ENCODE data around the gene AGAP1. TPM values are rescaled to one million over a fixed set of nuclear protein-coding genes. Genes with fewer than 3 reads are reported as not detected.
"Not testable (repeated sequence)": the region's sequence is repeated elsewhere in the genome, so short reads cannot be mapped to it uniquely, and the experiment has no call there.

Gene AGAP1
- total RNA-seq, 1 experiment from 2014 or later = 44.8 TPM

DNA sequence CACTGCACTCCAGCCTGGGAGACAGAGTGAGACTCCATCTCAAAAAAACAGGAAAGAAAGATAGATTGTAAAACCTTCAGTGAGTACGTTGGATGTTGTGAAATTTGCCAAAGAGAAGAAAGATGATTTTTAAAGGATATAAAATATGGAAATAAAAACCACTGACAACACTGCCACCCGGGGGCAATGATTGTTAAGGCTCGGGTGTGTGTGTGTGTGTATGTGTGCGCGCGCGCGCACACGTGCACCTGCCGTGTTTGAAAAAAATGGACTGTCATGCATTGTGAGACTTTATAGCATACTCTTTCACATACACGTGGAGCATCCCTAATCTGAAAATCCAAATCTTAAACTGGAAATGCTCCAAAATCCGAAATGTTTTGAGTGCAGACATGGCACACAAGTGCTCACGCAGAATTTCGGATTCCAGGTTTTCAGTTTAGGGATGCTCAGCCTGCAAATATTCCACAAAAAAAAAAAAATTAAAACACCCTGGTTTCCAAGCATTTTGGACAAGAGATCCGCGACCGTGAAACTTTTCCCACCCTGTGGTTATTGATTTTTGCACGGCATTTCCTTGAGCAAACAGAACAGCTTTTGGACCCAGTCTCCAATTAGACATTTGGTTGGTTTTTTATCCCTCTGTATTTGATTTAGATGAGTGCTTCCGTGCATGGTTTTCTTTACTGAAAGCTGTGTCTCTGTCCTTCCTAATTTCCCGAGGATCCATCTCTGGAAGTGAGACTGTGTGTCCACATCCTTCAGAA, 269.2 kb downstream of the AGAP1 start:
- DNase-seq (ENCODE audit: low spot score) = peak; percentile 8

- no peak for DNase-seq (ENCODE audit: low spot score)
Measured at GRCh38 chr2:235763816-235764215, 270.0 kb downstream of the AGAP1 start.

DNA sequence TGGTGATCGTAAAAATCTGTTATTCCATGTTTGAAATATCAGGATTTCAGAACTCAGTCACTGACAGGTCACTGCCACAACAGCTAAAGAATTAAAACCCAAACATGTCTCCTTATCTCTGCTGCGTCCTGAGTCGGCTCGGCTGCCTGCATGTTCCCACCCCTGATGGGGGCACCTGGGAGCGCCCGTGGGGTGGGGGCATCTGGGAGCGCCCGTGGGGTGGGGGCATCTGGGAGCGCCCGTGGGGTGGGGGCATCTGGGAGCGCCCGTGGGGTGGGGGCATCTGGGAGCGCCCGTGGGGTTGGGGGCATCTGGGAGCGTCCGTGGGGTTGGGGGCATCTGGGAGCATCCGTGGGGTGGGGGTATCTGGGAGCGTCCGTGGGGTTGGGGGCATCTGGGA, 270.6 kb downstream of the AGAP1 start:
- not testable (repeated sequence) for DNase-seq (ENCODE audit: low spot score)

- peak; percentile 38 for DNase-seq (ENCODE audit: low spot score)
Measured at GRCh38 chr2:235765181-235765820, 271.5 kb downstream of the AGAP1 start.

- DNase-seq (ENCODE audit: low spot score) = peak; percentile 95
Measured at GRCh38 chr2:235766278-235766677, 272.4 kb downstream of the AGAP1 start.

DNA sequence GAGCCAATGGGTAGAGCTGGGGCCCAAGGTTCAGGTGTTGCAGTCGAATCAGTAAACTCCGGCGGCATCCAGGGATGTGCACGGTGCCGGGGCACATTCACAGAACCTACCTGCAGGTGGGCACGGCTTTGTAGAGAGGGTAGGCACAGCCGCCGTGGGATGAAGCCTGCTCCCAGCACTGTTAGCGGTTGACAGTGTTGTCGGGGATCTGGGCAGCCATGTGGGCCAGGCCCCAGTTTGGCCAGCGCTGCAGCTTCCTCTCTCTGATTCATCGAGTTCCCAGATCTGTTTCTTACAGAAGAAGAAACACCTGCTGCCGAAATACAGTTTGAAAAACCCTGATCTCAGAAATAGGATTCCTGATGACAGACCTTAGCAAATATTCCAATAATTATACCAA, 274.8 kb downstream of the AGAP1 start:
- no peak for DNase-seq (ENCODE audit: low spot score)

GRCh38 chr2:235769046-235769445, 275.2 kb downstream of the AGAP1 start:
- no peak for DNase-seq (ENCODE audit: low spot score)

DNA sequence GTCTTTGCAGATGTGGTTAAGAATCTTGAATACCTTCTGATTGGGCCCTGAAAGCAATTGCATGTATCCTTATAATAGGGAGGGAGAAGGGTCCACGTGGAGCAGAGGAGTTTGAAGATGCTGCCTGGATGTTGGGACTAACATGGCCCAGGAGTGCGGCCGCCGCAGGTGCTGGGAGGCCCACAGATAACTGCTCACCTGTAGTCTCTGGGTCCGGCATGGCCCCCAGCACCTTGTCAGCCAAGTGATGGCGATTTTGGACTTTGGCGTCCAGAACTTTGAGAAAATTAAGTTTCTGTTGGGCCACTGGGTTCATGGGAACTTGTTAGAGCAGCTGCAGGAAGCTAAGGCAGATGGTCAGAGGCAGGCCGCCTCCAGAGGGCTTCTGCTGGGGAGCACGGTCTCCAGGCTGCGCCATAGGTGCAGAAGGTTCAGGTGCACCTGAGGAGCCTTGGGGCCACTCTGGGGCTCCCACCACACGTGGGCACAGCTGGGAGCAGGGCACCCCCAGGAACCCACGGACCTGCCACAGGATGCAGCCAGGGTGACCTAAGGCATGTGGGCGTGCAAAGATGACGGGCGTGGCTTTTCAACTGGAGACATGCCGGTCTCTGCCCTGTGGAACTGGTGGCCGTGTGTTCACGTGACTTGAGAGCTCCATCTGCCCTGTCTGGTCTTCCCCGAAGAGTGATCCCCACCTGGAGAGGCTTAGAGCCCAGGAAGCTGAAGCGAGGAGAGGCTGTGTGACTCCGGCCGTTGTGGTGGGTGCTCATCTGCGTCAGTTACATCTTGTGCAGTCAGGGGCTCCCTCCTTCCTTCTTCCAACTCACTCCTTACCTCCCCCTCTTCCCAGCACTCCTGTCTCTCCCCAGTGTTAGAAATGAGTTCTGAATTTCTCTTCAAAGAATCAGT, 277.3 kb downstream of the AGAP1 start:
- DNase-seq (ENCODE audit: low spot score) = no peak

GRCh38 chr2:235773188-235773928, 279.5 kb downstream of the AGAP1 start:
- DNase-seq (ENCODE audit: low spot score) = no peak

DNA sequence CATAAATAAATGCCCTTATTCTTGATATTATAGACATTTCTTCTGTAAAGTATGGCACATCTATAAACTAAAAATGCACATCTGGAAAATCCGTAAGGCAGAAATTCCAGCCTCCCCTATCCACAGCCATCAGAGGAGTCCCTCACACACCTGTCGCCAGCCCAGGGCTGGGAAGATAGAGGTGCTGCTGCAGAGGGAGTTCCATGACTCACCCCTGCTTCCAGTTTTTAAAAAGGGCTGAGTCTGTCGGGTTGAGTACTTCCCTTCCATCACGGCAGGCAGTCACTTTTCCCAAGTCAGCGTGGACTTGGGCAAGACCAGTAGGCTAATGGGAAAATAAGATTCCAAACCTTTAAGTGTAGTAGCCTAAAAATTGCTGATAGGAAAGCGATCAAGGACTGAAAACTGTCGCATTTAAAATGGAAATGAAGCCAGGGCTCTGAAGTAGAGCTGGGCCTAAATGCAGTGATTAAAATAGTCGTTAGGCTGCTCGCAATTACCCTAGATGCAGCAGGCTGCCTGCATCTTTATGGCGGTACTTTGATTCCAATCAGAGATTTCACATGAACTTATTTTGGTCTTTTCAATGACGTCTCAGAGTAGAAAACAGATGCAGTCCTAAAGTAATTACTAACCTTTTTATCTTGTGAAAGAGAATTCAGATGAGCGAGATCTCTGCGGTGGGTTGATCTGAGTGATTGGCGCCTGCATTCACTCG, 280.5 kb downstream of the AGAP1 start:
- no peak for DNase-seq (ENCODE audit: low spot score)

DNA sequence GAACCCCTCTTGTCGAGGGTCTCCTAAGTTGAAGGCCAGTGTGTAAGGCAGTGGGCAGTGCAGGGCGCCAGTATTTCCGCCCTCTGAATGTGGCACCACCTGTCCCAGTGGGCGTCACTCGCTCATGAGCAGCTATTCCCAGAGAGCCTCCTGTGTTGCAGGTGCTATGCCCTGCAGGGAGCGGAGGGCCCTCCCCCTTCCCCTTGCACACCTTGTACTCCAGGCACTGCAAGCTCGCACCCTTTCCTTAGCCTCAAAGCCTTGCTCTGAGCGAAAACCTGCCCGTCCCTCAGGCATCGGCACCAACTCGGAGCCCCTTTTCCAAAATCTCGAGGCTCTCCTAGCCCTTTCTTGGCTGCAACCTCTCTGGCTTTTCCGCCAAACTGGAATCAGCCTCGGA, 282.7 kb downstream of the AGAP1 start:
- DNase-seq (ENCODE audit: low spot score) = no peak

GRCh38 chr2:235779444-235779896, 285.6 kb downstream of the AGAP1 start:
- DNase-seq (ENCODE audit: low spot score) = peak; percentile 85

DNA sequence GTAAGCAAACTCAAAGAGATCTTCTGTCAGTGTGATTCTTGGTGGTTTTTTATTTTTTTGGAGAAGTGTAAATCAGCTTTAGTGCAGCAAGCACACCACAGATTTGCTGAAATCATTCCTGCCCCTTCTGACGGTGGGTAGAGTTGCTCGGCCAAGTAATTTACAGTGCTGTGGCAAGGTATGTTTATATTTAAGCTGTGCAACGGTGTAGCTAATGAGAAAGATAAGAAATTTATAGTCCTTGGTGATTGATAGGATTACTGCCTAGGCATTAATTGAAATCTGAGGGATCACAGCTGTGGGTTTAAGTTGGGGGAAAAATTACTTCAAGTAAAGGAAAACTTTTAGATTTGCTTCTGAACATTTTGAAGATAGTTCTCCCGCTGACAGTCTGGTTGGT, 286.6 kb downstream of the AGAP1 start:
- DNase-seq (ENCODE audit: low spot score) = no peak

- no peak for DNase-seq (ENCODE audit: low spot score)
Measured at GRCh38 chr2:235781775-235782174, 287.9 kb downstream of the AGAP1 start.

GRCh38 chr2:235784788-235785187, 290.9 kb downstream of the AGAP1 start:
- no peak for DNase-seq (ENCODE audit: low spot score)

- no peak for DNase-seq (ENCODE audit: low spot score)
Measured at GRCh38 chr2:235789552-235789951, 295.7 kb downstream of the AGAP1 start.

DNA sequence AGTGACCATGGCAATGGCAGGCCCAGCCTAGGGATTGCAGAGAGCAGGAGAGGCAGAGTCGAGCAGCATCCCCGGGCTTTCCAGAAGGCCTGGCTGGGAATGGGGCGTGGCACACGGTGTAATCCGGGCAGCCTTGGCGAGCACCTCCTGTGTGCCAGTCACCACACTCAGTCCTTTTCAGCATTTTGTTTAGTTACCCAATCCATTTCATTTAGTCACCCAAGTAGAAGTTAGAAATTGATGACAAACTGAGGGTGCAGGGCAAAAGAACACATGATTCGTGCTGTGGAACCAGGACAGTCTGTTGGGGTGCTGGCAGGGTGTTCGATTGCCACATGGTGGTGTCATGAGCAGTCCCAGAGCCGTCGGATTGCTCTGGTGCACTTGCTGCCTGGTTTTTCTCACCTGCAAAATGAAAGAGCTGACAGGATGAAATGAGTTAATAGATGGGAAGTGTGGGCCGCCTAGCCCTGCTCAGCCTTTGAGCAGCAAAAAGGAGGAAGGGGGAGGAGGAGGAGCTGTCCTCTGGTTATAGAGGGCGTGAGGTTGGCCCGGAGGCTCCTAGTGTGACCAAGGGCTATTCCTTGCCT, 299.4 kb downstream of the AGAP1 start:
- DNase-seq (ENCODE audit: low spot score) = peak; percentile 43

- DNase-seq (ENCODE audit: low spot score) = no peak
Measured at GRCh38 chr2:235799281-235799680, 305.4 kb downstream of the AGAP1 start.

GRCh38 chr2:235802542-235802941, 308.7 kb downstream of the AGAP1 start:
- DNase-seq (ENCODE audit: low spot score) = no peak

GRCh38 chr2:235803028-235803427, 309.2 kb downstream of the AGAP1 start:
- no peak for DNase-seq (ENCODE audit: low spot score)

All from HT-29 (cell line).